ENCODE data around the gene FAM168B.
A peak's percentile ranks its signal among the peaks of the same experiment; 100 is the strongest.

Gene FAM168B

GRCh38 chr2:131113566-131114227 is 20.4 kb upstream of the FAM168B start:
- no peak for TF ChIP-seq CTCF (IDR thresholded peaks at IDR 0.05; ENCODE audit: low read length, missing control alignments)
- no peak for DNase-seq (ENCODE audit: low read depth)
- H3K4me3 ChIP-seq (replicated peaks; ENCODE audit: low read depth, low read length), result no peak overlapping the region

GRCh38 chr2:131112529-131112928 is 19.3 kb upstream of the FAM168B start:
- TF ChIP-seq CTCF (IDR thresholded peaks at IDR 0.05; ENCODE audit: low read length, missing control alignments), result no peak
- no peak overlapping the region for H3K4me3 ChIP-seq (replicated peaks; ENCODE audit: low read depth, low read length)
- DNase-seq (ENCODE audit: low read depth), result peak; percentile 39

- TF ChIP-seq CTCF (IDR thresholded peaks at IDR 0.05; ENCODE audit: low read length, missing control alignments), result no peak
- DNase-seq (ENCODE audit: low read depth), result peak; percentile 61
- H3K4me3 ChIP-seq (replicated peaks; ENCODE audit: low read depth, low read length), result peak overlapping the region; percentile 97
Measured at GRCh38 chr2:131105950-131106801, 12.9 kb upstream of the FAM168B start.

DNA sequence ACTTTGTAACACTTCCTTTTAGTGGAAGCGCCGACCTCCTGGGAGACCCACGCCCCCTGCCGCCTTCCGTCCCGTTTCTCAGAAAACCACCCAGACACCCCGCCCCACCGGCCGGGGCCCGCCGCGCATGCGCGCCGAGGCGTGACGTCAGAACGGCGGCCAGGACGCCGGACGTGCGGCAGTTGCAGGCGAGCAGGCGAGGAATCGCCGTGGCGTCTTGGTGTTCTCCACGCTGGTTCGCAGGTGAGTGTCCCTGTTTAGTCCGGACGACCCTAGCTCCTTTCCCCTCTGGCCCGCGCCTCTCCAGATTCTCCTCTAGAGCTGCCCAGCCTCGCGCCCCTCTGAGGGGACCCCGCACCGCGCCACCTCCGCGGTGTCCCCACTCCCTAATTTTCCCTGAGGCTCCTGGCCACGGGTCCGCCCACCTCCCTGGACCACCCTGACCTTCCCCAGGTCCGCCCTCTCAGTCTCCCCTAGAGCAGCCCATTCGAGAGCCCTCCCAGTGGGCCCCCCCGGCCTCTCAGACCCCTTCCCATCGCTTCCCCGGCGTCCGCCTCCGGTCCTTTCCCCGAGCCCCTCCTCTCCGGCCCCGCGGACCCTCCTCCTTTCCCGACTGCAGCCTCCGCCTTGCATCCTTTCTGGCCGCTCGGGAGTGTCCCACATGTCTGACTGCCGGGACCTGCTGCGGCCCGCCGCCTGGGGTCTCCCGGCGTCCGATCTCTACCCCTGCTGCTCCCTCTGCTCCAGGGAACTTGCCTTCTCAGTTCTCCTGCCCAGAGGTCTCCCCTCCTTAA is 12.1 kb upstream of the FAM168B start, which contains the start of gene PLEKHB2:
Gene PLEKHB2 (plus strand): TSS at position 181 of the 794 bp plus-strand sequence. CDS start 15,606 bp downstream, outside the sequence.
- TF ChIP-seq CTCF (IDR thresholded peaks at IDR 0.05; ENCODE audit: low read length, missing control alignments), result peak; percentile 7
- H3K4me3 ChIP-seq (replicated peaks; ENCODE audit: low read depth, low read length), result peak within 1 kb of the TSS; percentile 97
- peak; percentile 90 for DNase-seq (ENCODE audit: low read depth)

- no peak for TF ChIP-seq CTCF (IDR thresholded peaks at IDR 0.05; ENCODE audit: low read length, missing control alignments)
- H3K4me3 ChIP-seq (replicated peaks; ENCODE audit: low read depth, low read length), result peak overlapping the region; percentile 97
- DNase-seq (ENCODE audit: low read depth), result peak; percentile 83
Measured at GRCh38 chr2:131104487-131105155, 11.4 kb upstream of the FAM168B start.

DNA sequence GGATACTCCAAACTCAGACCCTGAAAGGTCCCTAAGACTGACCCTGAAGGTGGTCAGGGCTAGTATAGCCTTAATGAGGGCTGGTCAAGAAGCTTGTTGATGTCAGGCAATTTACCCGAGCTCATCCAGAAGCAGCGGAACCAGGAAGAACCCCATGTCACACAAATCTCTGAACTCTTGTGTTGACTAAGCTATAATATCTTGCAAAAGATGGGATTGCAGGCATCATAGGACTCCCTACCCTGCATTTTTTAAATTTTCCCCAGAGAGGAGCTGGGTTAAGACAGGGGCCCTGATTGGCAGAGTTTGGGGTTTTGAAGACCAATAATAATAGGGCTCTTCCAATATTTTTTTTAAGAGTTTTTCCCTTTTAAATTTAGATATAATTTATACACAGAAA is 9.9 kb upstream of the FAM168B start:
- no peak overlapping the region for H3K4me3 ChIP-seq (replicated peaks; ENCODE audit: low read depth, low read length)
- no peak for DNase-seq (ENCODE audit: low read depth)
- TF ChIP-seq CTCF (IDR thresholded peaks at IDR 0.05; ENCODE audit: low read length, missing control alignments), result no peak
